Tibial nerve (tissue), 4 donors: ENCODE measurements around the gene ITGB7.

ENCODE experiments used
- CTCF ChIP-seq, 5 experiments: fragments of 200-600 bp in 3 of 5; fragments of 450-650 bp in 2 of 5; sonication (generic) in 3 of 5; IDR thresholded peaks; one replicate each; pipeline ENCODE4 v1.5.1; 2016 to 2019; ENCODE audit warnings: antibody characterized with exemption in 5 of 5, mild to moderate bottlenecking in 3 of 5, moderate library complexity in 2 of 5
- EP300 ChIP-seq, 2 donors: sonication (generic); formaldehyde crosslinking; IDR thresholded peaks; one replicate each; pipeline ENCODE4 v1.6.1; 2017; ENCODE audit warnings: antibody characterized with exemption in 2 of 2, mild to moderate bottlenecking in 1 of 2
- POLR2A ChIP-seq, 2 donors: fragments of 450-650 bp; IDR thresholded peaks; one replicate each; pipeline ENCODE4 v1.6.1; 2017; ENCODE audit warnings: antibody characterized with exemption in 2 of 2, mild to moderate bottlenecking in 2 of 2, moderate library complexity in 2 of 2

GRCh38 chr12:53160000-53160399 lies 47.1 kb downstream of the ITGB7 start:
- no peak for TF ChIP-seq CTCF (IDR thresholded peaks at IDR 0.05)
- TF ChIP-seq EP300 (IDR thresholded peaks at IDR 0.05), result no peak
- TF ChIP-seq POLR2A (IDR thresholded peaks at IDR 0.05), result no peak
